Hepatocyte (in vitro differentiated cells): ENCODE data around the gene DOCK7. TPM values are rescaled to one million over a fixed set of nuclear protein-coding genes. Genes with fewer than 3 reads are reported as not detected.

Experiments
- DNase-seq: peaks from one replicate; pipeline ENCODE4 v3.0.0-alpha.2; 2016; ENCODE audit warnings: low spot score
- H2AFZ ChIP-seq: fragments of 200-600 bp; sonication (generic); 2 replicates; pipeline ENCODE4 v1.6.0; 2016; ENCODE audit warnings: antibody characterized with exemption, mild to moderate bottlenecking
- H3K27ac ChIP-seq: fragments of 200-600 bp; sonication (generic); 2 replicates; pipeline ENCODE4 v1.5.1; 2016; ENCODE audit warnings: mild to moderate bottlenecking
- H3K27me3 ChIP-seq: fragments of 200-600 bp; sonication (generic); 2 replicates; pipeline ENCODE4 v1.6.1; 2016
- H3K36me3 ChIP-seq: fragments of 200-600 bp; sonication (generic); replicated peaks from 2 replicates; pipeline ENCODE4 v1.5.1; 2016; ENCODE audit warnings: low read depth; ENCODE audit not compliant: insufficient read depth
- H3K4me1 ChIP-seq: fragments of 200-600 bp; sonication (generic); 2 replicates; pipeline ENCODE4 v1.5.1; 2016; ENCODE audit warnings: mild to moderate bottlenecking, moderate library complexity; ENCODE audit not compliant: insufficient read depth
- H3K4me2 ChIP-seq: fragments of 200-600 bp; sonication (generic); 2 replicates; pipeline ENCODE4 v1.6.0; 2016
- H3K4me3 ChIP-seq: fragments of 200-600 bp; sonication (generic); 2 replicates; pipeline ENCODE4 v1.5.1; 2016; ENCODE audit warnings: mild to moderate bottlenecking
- H3K79me2 ChIP-seq: fragments of 200-600 bp; sonication (generic); 2 replicates; pipeline ENCODE4 v1.6.0; 2017; ENCODE audit warnings: mild to moderate bottlenecking
- H3K9me2 ChIP-seq: fragments of 200-600 bp; sonication (generic); replicated peaks from 2 replicates; pipeline ENCODE4 v1.6.0; 2017; ENCODE audit warnings: mild to moderate bottlenecking; ENCODE audit not compliant: insufficient read depth
- H3K9me3 ChIP-seq: fragments of 200-600 bp; sonication (generic); 2 replicates; pipeline ENCODE4 v1.5.1; 2016; ENCODE audit warnings: low read depth, mild to moderate bottlenecking
- H4K20me1 ChIP-seq: fragments of 200-600 bp; sonication (generic); 2 replicates; pipeline ENCODE4 v1.6.0; 2016; ENCODE audit warnings: mild to moderate bottlenecking; ENCODE audit not compliant: insufficient read depth, poor library complexity, severe bottlenecking
- EZH2 ChIP-seq: fragments of 200-600 bp; sonication (generic); IDR thresholded peaks from 2 replicates; pipeline ENCODE4 v1.6.1; 2016; ENCODE audit warnings: antibody characterized with exemption, mild to moderate bottlenecking, borderline replicate concordance
- EZH2phosphoT487 ChIP-seq: fragments of 200-600 bp; sonication (generic); IDR thresholded peaks from one replicate; pipeline ENCODE4 v1.6.1; 2018; ENCODE audit warnings: antibody characterized with exemption, mild to moderate bottlenecking, low read depth, moderate library complexity; ENCODE audit not compliant: unreplicated experiment, severe bottlenecking
- WGBS: methylation state at CpG from one replicate; pipeline ENCODE4 v1.1.6; 2016; ENCODE audit warnings: low lambda C conversion rate; ENCODE audit errors: missing lambda C conversion rate; 5-methylcytosine and 5-hydroxymethylcytosine counted together
- polyA plus RNA-seq: library from polyadenylated mRNA; unstranded; fragments of >200 nt; fragmentation: Nextera tagmentation; extraction: Ambion mirVana; gene quantifications from 2 replicates; pipeline ENCODE4 v1.2.1, GENCODE V29; 2016
- total RNA-seq: library from RNA; depleted of rRNA; stranded (reverse); fragments of >200 nt; gene quantifications from 2 replicates; pipeline ENCODE4 v1.2.3, GENCODE V29; 2014
- TF ChIP-seq, protein P1 (sequence below): fragments of 200-600 bp; sonication (generic); IDR thresholded peaks from 2 replicates; pipeline ENCODE4 v1.5.1; 2016; ENCODE audit warnings: antibody characterized with exemption, mild to moderate bottlenecking; ENCODE audit not compliant: poor library complexity

Gene DOCK7
- total and polyA plus RNA-seq, 2 experiments from 2014 or later, result 22.4 to 53.4 TPM

GRCh38 chr1:62494137-62494536 lies 194.0 kb downstream of the DOCK7 start:
- Histone ChIP-seq H2AFZ (no peak overlapping the region), H3K9me3 (no peaks in the 10 kb centered on the region), H3K4me3 (no peak overlapping the region), H3K9me2 (no peaks in the 10 kb centered on the region), H3K4me2 (no peak overlapping the region), H3K4me1 (no peaks in the 10 kb centered on the region), H4K20me1 (no peaks in the 10 kb centered on the region), H3K27ac (no peak overlapping the region), H3K27me3 (no peaks in the 10 kb centered on the region), H3K79me2 (no peaks in the 10 kb centered on the region), H3K36me3 (no peaks in the 10 kb centered on the region)
- no peak for DNase-seq
- 91% methylated on average over 4 of the region's 4 CpGs for WGBS
- no peak for TF ChIP-seq EZH2phosphoT487
- no peak for TF ChIP-seq EZH2
- TF ChIP-seq, protein P1, sequence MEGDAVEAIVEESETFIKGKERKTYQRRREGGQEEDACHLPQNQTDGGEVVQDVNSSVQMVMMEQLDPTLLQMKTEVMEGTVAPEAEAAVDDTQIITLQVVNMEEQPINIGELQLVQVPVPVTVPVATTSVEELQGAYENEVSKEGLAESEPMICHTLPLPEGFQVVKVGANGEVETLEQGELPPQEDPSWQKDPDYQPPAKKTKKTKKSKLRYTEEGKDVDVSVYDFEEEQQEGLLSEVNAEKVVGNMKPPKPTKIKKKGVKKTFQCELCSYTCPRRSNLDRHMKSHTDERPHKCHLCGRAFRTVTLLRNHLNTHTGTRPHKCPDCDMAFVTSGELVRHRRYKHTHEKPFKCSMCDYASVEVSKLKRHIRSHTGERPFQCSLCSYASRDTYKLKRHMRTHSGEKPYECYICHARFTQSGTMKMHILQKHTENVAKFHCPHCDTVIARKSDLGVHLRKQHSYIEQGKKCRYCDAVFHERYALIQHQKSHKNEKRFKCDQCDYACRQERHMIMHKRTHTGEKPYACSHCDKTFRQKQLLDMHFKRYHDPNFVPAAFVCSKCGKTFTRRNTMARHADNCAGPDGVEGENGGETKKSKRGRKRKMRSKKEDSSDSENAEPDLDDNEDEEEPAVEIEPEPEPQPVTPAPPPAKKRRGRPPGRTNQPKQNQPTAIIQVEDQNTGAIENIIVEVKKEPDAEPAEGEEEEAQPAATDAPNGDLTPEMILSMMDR, result no peak

DNA sequence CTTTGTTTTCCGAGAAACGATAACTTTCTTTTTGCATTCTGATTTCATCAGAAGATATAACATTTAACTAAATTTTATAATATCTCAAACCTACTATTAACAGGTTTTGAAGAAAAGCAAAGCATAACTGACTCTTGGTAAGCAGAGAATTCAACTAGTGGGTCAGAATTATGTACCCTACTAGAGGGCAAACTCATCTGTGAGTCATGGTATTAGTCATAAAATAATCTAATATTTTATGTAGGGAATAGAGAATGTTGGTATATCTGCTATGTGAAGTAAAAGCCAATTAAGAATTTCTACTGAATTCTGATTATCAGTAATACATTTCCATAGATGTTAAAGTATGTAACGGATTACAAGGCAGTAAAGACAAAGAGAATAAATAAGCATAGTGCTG lies 194.5 kb downstream of the DOCK7 start:
- no peak overlapping the region for H2AFZ ChIP-seq
- no peak overlapping the region for H3K4me3 ChIP-seq
- H3K36me3 ChIP-seq, result no peaks in the 10 kb centered on the region
- H3K27ac ChIP-seq, result no peak overlapping the region
- no peaks in the 10 kb centered on the region for H3K27me3 ChIP-seq
- TF ChIP-seq EZH2 (no peak), EZH2phosphoT487 (no peak)
- TF ChIP-seq, protein P1, result no peak
- no peaks in the 10 kb centered on the region for H3K9me3 ChIP-seq
- WGBS, result over 99% methylated on average over 3 of the region's 3 CpGs
- H3K4me2 ChIP-seq, result no peak overlapping the region
- H3K9me2 ChIP-seq, result no peaks in the 10 kb centered on the region
- no peaks in the 10 kb centered on the region for H3K4me1 ChIP-seq
- no peaks in the 10 kb centered on the region for H4K20me1 ChIP-seq
- DNase-seq, result no peak
- H3K79me2 ChIP-seq, result no peaks in the 10 kb centered on the region

- WGBS, result 95% methylated on average over 2 of the region's 2 CpGs
- no peak for TF ChIP-seq EZH2
- TF ChIP-seq, protein P1, result no peak
- TF ChIP-seq EZH2phosphoT487, result no peak
- no peak for DNase-seq
- Histone ChIP-seq H3K79me2 (no peaks in the 10 kb centered on the region), H3K9me3 (no peaks in the 10 kb centered on the region), H3K4me2 (no peak overlapping the region), H3K27me3 (no peaks in the 10 kb centered on the region), H4K20me1 (no peaks in the 10 kb centered on the region), H3K9me2 (no peaks in the 10 kb centered on the region), H3K4me3 (no peak overlapping the region), H3K36me3 (no peaks in the 10 kb centered on the region), H3K27ac (no peak overlapping the region), H3K4me1 (no peaks in the 10 kb centered on the region), H2AFZ (no peak overlapping the region)
Measured at GRCh38 chr1:62492521-62492920, 195.7 kb downstream of the DOCK7 start.

DNA sequence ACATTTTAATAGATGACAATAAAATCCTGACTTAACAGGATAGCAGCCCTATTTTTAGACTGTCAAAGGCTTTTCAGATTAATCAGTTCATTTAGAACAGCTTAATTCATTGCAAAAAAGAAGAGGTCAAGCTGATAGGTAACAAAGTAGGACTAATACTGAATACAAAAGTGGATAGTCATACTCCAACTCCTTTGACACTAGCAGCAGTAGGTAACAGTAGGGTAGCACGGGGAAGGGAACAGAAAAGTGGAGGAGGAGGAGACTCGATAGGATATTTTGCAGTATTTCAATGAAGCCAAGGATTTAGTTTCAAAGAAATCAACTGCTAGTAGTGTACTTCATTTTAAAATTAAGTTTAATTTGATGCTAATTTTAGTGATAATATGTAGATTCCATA lies 200.2 kb downstream of the DOCK7 start:
- Histone ChIP-seq H3K4me1 (no peaks in the 10 kb centered on the region), H3K27me3 (no peaks in the 10 kb centered on the region)
- WGBS, result 67% methylated on average over 2 of the region's 2 CpGs

More for the DNA sequence above, 200.2 kb downstream of the DOCK7 start:
- TF ChIP-seq, protein P1, result no peak
- TF ChIP-seq EZH2 (no peak), EZH2phosphoT487 (no peak)
- H3K9me2 ChIP-seq, result no peaks in the 10 kb centered on the region
- H3K36me3 ChIP-seq, result no peaks in the 10 kb centered on the region
- no peaks in the 10 kb centered on the region for H3K9me3 ChIP-seq
- no peak for DNase-seq
- no peaks in the 10 kb centered on the region for H4K20me1 ChIP-seq
- H3K27ac ChIP-seq, result no peak overlapping the region
- no peaks in the 10 kb centered on the region for H3K79me2 ChIP-seq
- H3K4me3 ChIP-seq, result no peak overlapping the region
- H3K4me2 ChIP-seq, result no peak overlapping the region
- no peak overlapping the region for H2AFZ ChIP-seq
